ENCODE data around the gene ADAMTS2. TPM values are rescaled to one million over a fixed set of nuclear protein-coding genes. Genes with fewer than 3 reads are reported as not detected.

Gene ADAMTS2
- total RNA-seq, 2 experiments from 2014 or later: not detected

- Mint-ChIP-seq H3K4me3 (no peak overlapping the region), H3K27me3 (no peaks in the 10 kb centered on the region), H3K9me3 (no peaks in the 10 kb centered on the region), H3K4me1 (ENCODE audit: low read depth) (no peaks in the 10 kb centered on the region), H3K27ac (no peak overlapping the region), H3K36me3 (no peaks in the 10 kb centered on the region)
- ChIA-PET CTCF (interaction anchor here (0.6 kb wide), 1 partner anchor 14 kb away, joined by 5 read pairs; no protein-coding TSS in a partner anchor), POLR2A (no interaction called here)
- no peak for DNase-seq
- intact Hi-C loops (cut with micrococcal nuclease): no loop called here
Measured at GRCh38 chr5:179376701-179377420, 31.6 kb upstream of the ADAMTS2 start.

GRCh38 chr5:179375831-179376365, 30.6 kb upstream of the ADAMTS2 start:
- DNase-seq: no peak
- no peaks in the 10 kb centered on the region for H3K27me3 Mint-ChIP-seq
- no peak overlapping the region for H3K27ac Mint-ChIP-seq
- intact Hi-C loops (cut with micrococcal nuclease): no loop called here
- no peaks in the 10 kb centered on the region for H3K9me3 Mint-ChIP-seq
- no peak overlapping the region for H3K4me3 Mint-ChIP-seq
- H3K4me1 Mint-ChIP-seq (ENCODE audit: low read depth): no peaks in the 10 kb centered on the region
- ChIA-PET CTCF (no interaction called here), POLR2A (no interaction called here)
- no peaks in the 10 kb centered on the region for H3K36me3 Mint-ChIP-seq

- no peaks in the 10 kb centered on the region for H3K4me1 Mint-ChIP-seq (ENCODE audit: low read depth)
Measured at GRCh38 chr5:179375236-179375685, 30.0 kb upstream of the ADAMTS2 start.

GRCh38 chr5:179374506-179375235, 29.4 kb upstream of the ADAMTS2 start:
- no peak for DNase-seq
- intact Hi-C loops (cut with micrococcal nuclease): no loop called here

More at GRCh38 chr5:179375236-179375685, 30.0 kb upstream of the ADAMTS2 start:
- Mint-ChIP-seq H3K27me3 (no peaks in the 10 kb centered on the region), H3K4me3 (no peak overlapping the region), H3K27ac (no peak overlapping the region), H3K9me3 (no peaks in the 10 kb centered on the region), H3K36me3 (no peaks in the 10 kb centered on the region)
- intact Hi-C loops (cut with micrococcal nuclease): no loop called here
- no peak for DNase-seq
- CTCF ChIA-PET: no interaction called here
- POLR2A ChIA-PET: no interaction called here

GRCh38 chr5:179373961-179374505, 28.8 kb upstream of the ADAMTS2 start:
- Mint-ChIP-seq H3K27me3 (no peaks in the 10 kb centered on the region), H3K36me3 (no peaks in the 10 kb centered on the region), H3K4me3 (no peak overlapping the region), H3K9me3 (no peaks in the 10 kb centered on the region), H3K27ac (no peak overlapping the region), H3K4me1 (ENCODE audit: low read depth) (no peaks in the 10 kb centered on the region)
- POLR2A ChIA-PET: no interaction called here
- CTCF ChIA-PET: no interaction called here
- no peak for DNase-seq
- intact Hi-C loops (cut with micrococcal nuclease): no loop called here

More at GRCh38 chr5:179374506-179375235, 29.4 kb upstream of the ADAMTS2 start:
- Mint-ChIP-seq H3K27me3 (no peaks in the 10 kb centered on the region), H3K27ac (no peak overlapping the region), H3K36me3 (no peaks in the 10 kb centered on the region), H3K9me3 (no peaks in the 10 kb centered on the region), H3K4me1 (ENCODE audit: low read depth) (no peaks in the 10 kb centered on the region), H3K4me3 (no peak overlapping the region)
- ChIA-PET CTCF (no interaction called here), POLR2A (no interaction called here)

GRCh38 chr5:179373101-179373934, 28.1 kb upstream of the ADAMTS2 start:
- Mint-ChIP-seq H3K27ac (no peak overlapping the region), H3K27me3 (no peaks in the 10 kb centered on the region), H3K9me3 (no peaks in the 10 kb centered on the region), H3K36me3 (no peaks in the 10 kb centered on the region), H3K4me1 (ENCODE audit: low read depth) (no peaks in the 10 kb centered on the region), H3K4me3 (no peak overlapping the region)
- ChIA-PET POLR2A (no interaction called here), CTCF (interaction anchor here (0.5 kb wide), 1 partner anchor 742 kb away, joined by 3 read pairs; no protein-coding TSS in a partner anchor)
- intact Hi-C loops (cut with micrococcal nuclease): no loop called here
- no peak for DNase-seq

GRCh38 chr5:179371681-179372680, 26.7 kb upstream of the ADAMTS2 start:
- Mint-ChIP-seq H3K27ac (no peak overlapping the region), H3K9me3 (no peaks in the 10 kb centered on the region), H3K27me3 (no peaks in the 10 kb centered on the region), H3K4me3 (no peak overlapping the region), H3K36me3 (no peaks in the 10 kb centered on the region), H3K4me1 (ENCODE audit: low read depth) (no peaks in the 10 kb centered on the region)
- CTCF ChIA-PET: no interaction called here
- POLR2A ChIA-PET: no interaction called here
- DNase-seq: no peak
- intact Hi-C loops (cut with micrococcal nuclease): no loop called here

- POLR2A ChIA-PET: no interaction called here
- intact Hi-C loops (cut with micrococcal nuclease): no loop called here
- Mint-ChIP-seq H3K27me3 (no peaks in the 10 kb centered on the region), H3K4me1 (ENCODE audit: low read depth) (no peaks in the 10 kb centered on the region), H3K27ac (no peak overlapping the region), H3K36me3 (no peaks in the 10 kb centered on the region), H3K9me3 (no peaks in the 10 kb centered on the region), H3K4me3 (no peak overlapping the region)
- CTCF ChIA-PET: no interaction called here
- no peak for DNase-seq
Measured at GRCh38 chr5:179371121-179371510, 25.9 kb upstream of the ADAMTS2 start.

GRCh38 chr5:179370490-179371120, 25.3 kb upstream of the ADAMTS2 start:
- H3K36me3 Mint-ChIP-seq: no peaks in the 10 kb centered on the region
- no peak overlapping the region for H3K27ac Mint-ChIP-seq
- ChIA-PET CTCF (no interaction called here), POLR2A (no interaction called here)
- no peaks in the 10 kb centered on the region for H3K4me1 Mint-ChIP-seq (ENCODE audit: low read depth)
- H3K4me3 Mint-ChIP-seq: no peak overlapping the region
- DNase-seq: no peak
- H3K9me3 Mint-ChIP-seq: no peaks in the 10 kb centered on the region
- intact Hi-C loops (cut with micrococcal nuclease): no loop called here
- no peaks in the 10 kb centered on the region for H3K27me3 Mint-ChIP-seq

GRCh38 chr5:179369530-179369884, 24.2 kb upstream of the ADAMTS2 start:
- intact Hi-C loops (cut with micrococcal nuclease): no loop called here
- Mint-ChIP-seq H3K36me3 (no peaks in the 10 kb centered on the region), H3K4me1 (ENCODE audit: low read depth) (no peaks in the 10 kb centered on the region), H3K27me3 (no peaks in the 10 kb centered on the region), H3K9me3 (no peaks in the 10 kb centered on the region), H3K27ac (no peak overlapping the region), H3K4me3 (no peak overlapping the region)
- ChIA-PET CTCF (no interaction called here), POLR2A (no interaction called here)
- no peak for DNase-seq
